Subcutaneous adipose tissue (tissue), 4 donors: ENCODE measurements around the gene MADD. TPM values are rescaled to one million over a fixed set of nuclear protein-coding genes. Genes with fewer than 3 reads are reported as not detected.

Experiments used
- CTCF ChIP-seq: fragments of 450-650 bp; IDR thresholded peaks from one replicate; pipeline ENCODE4 v1.5.1; 2016; ENCODE audit warnings: low read depth, mild to moderate bottlenecking, control low read depth, antibody characterized with exemption, moderate library complexity
- total RNA-seq, 4 donors: library from RNA; depleted of rRNA; stranded (reverse); fragments of >200 nt; gene quantifications; one replicate each; pipeline ENCODE4 v1.1.0, GENCODE V29; 2016

The MADD gene
- total RNA-seq, 4 donors from 2014 or later: 21.0 to 52.2 (median 44.6) TPM

- no peak for TF ChIP-seq CTCF
Observed at GRCh38 chr11:47270331-47271271, 668 bp downstream of the MADD start.

- TF ChIP-seq CTCF: no peak
Observed at GRCh38 chr11:47271328-47271727, 1.4 kb downstream of the MADD start.

- no peak for TF ChIP-seq CTCF
Observed at GRCh38 chr11:47271961-47272661, 2.2 kb downstream of the MADD start.

GRCh38 chr11:47272706-47273105, 2.8 kb downstream of the MADD start:
- no peak for TF ChIP-seq CTCF

- no peak for TF ChIP-seq CTCF
Observed at GRCh38 chr11:47274495-47275235, 4.7 kb downstream of the MADD start.

- TF ChIP-seq CTCF: no peak
Observed at GRCh38 chr11:47276923-47277322, 7.0 kb downstream of the MADD start.

- no peak for TF ChIP-seq CTCF
Observed at GRCh38 chr11:47278058-47278457, 8.1 kb downstream of the MADD start.
